Measurements from ENCODE around the gene SERPINA9. TPM values are rescaled to one million over a fixed set of nuclear protein-coding genes. Genes with fewer than 3 reads are reported as not detected.

The SERPINA9 gene
- total and polyA plus RNA-seq, 2 of the 8 experiments (the other 6 are each of a cell fraction or from before 2014, with no cell fraction given): not detected

DNA sequence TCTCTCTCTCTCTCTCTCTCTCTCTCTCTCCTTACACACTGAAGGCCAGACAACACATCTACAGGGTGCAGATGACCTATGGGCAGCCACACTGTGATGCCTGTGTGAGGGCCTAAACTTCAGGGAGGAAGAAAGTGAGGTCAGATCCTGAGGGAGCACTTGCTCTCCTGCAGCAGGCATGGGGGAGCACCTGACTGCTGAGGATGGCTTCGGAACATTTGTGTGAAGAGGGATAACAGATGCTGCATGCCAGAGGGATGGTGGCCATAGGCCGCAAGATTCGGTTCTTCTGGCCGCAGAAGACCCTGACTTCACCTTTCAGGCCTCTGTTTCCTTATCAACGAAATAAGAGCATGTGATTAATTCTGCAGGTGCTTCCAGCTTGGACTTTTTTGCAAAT is 11.7 kb downstream of the SERPINA9 start:
- Histone ChIP-seq H3K27me3 (replicated peaks in 1 of 4; ENCODE audit: control insufficient read depth in 3 of 4, extremely low read depth in 1 of 4, insufficient read depth in 3 of 4, low read length in 3 of 4) (no peaks in the 10 kb centered on the region), H3K36me3 (ENCODE audit: control insufficient read depth in 2 of 4, insufficient read depth in 4 of 4, low read length in 3 of 4) (no peaks in the 10 kb centered on the region), H3K9me3 (ENCODE audit: insufficient read depth in 2 of 2, low read depth in 1 of 2, low read length in 1 of 2) (peaks cover 14 to 15% of the 10 kb centered on the region in 2 experiments), H2BK5ac (ENCODE audit: low read depth, low read length) (no peak overlapping the region), H2AFZ (ENCODE audit: low read length) (no peak overlapping the region), H3K27ac (ENCODE audit: low read depth, low read length) (no peak overlapping the region), H2BK120ac (replicated peaks; ENCODE audit: low read depth, low read length) (no peak overlapping the region), H4K91ac (replicated peaks; ENCODE audit: insufficient read length, low read length) (no peak overlapping the region), H4K20me1 (replicated peaks in 1 of 2; ENCODE audit: control insufficient read depth in 1 of 2, insufficient read depth in 2 of 2, low read length in 2 of 2) (no peaks in the 10 kb centered on the region), H4K8ac (ENCODE audit: extremely low read depth, insufficient read depth, low read length) (no peak overlapping the region), H3K4me1 (replicated peaks in 1 of 4; ENCODE audit: control insufficient read depth in 3 of 4, insufficient read depth in 4 of 4, low read length in 3 of 4) (no peaks in the 10 kb centered on the region; a peak in 1 of 7 replicates), H3K23me2 (ENCODE audit: low read depth, low read length) (peaks cover 6% of the 10 kb centered on the region; the same call in 1 of the 2 replicates), H3K4me3 (ENCODE audit: extremely low read depth in 1 of 4, insufficient read depth in 2 of 4, low read depth in 3 of 4, low read length in 4 of 4) (no peak overlapping the region), H2BK15ac (ENCODE audit: low read length) (no peak overlapping the region), H2BK12ac (ENCODE audit: low read depth, low read length) (no peak overlapping the region), H3K9ac (replicated peaks in 1 of 4; ENCODE audit: extremely low read depth in 1 of 4, low read depth in 3 of 4, low read length in 3 of 4) (no peak overlapping the region), H3K79me1 (ENCODE audit: low read depth, low read length) (no peaks in the 10 kb centered on the region), H3K4me2 (ENCODE audit: insufficient read depth in 1 of 2, low read depth in 2 of 2, low read length in 2 of 2) (no peak overlapping the region), H2BK20ac (ENCODE audit: low read length) (no peak overlapping the region), H2AK5ac (ENCODE audit: low read depth, low read length) (no peak overlapping the region), H3K79me2 (ENCODE audit: control insufficient read depth in 1 of 2, insufficient read depth in 2 of 2, low read length in 2 of 2) (no peaks in the 10 kb centered on the region), H3K14ac (ENCODE audit: insufficient read length) (no peak overlapping the region), H4K5ac (ENCODE audit: insufficient read length, low read depth, low read length) (no peak overlapping the region), H3K18ac (ENCODE audit: extremely low read depth, low read length) (no peak overlapping the region), H3K4ac (replicated peaks; ENCODE audit: insufficient read length, low read depth, low read length) (no peak overlapping the region), H3K56ac (replicated peaks; ENCODE audit: insufficient read length, low read depth, low read length) (no peak overlapping the region), H3K23ac (ENCODE audit: insufficient read length) (no peak overlapping the region)
- ChIA-PET CTCF (ENCODE audit: partially characterized antibody) (interaction anchor here (4.9 kb wide), 1 partner anchor 22 kb away, joined by 27 read pairs; no protein-coding TSS in a partner anchor), POLR2A (ENCODE audit: partially characterized antibody) (no interaction called here)
- 96% methylated on average over 5 of the region's 5 CpGs; no CpG with 5 or more reads in 1 of the 2 experiments for WGBS, 2 experiments (ENCODE audit: extremely low coverage in 1 of 2, insufficient coverage in 1 of 2, insufficient read length in 1 of 2, insufficient replicate concordance in 2 of 2, low coverage in 1 of 2, low lambda C conversion rate in 2 of 2, missing lambda C conversion rate in 1 of 2)
- DNase-seq (ENCODE audit: low read depth in 1 of 2, low spot score in 2 of 2) (no peak), FAIRE-seq (no peak)
- TF ChIP-seq POLR2A (IDR thresholded peaks at IDR 0.05; ENCODE audit: control extremely low read depth in 1 of 2, low read depth in 2 of 2, low read length in 2 of 2): no peak
- TF ChIP-seq SIX5 (IDR thresholded peaks at IDR 0.05; ENCODE audit: low read depth, low read length): no peak
- no peak for TF ChIP-seq HDAC6 (IDR thresholded peaks at IDR 0.05; ENCODE audit: low read depth, low read length)

Data from H1 (cell line).